ENCODE data around the gene METTL26.
A peak's percentile ranks its signal among the peaks of the same experiment; 100 is the strongest.

METTL26 gene

GRCh38 chr16:679814-680624 lies 43.9 kb upstream of the METTL26 start, which contains the start of gene STUB1:
Gene STUB1, plus strand, starts transcription at chr16:680410. Its CDS starts 116 bp downstream, at chr16:680526.
- TF ChIP-seq, protein P1, sequence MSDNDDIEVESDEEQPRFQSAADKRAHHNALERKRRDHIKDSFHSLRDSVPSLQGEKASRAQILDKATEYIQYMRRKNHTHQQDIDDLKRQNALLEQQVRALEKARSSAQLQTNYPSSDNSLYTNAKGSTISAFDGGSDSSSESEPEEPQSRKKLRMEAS (IDR thresholded peaks at IDR 0.05), result peak; percentile 66
- TF ChIP-seq ZBTB7A (IDR thresholded peaks at IDR 0.05; ENCODE audit: low read depth) (peak; percentile 72; the same call in 1 of the 2 replicates), FOXM1 (IDR thresholded peaks at IDR 0.05; ENCODE audit: borderline replicate concordance, low read depth) (no peak), TEAD4 (IDR thresholded peaks at IDR 0.05) (0 out of 2 replicates have a peak, but pooled peaks have one; percentile 20), EGR1 (IDR thresholded peaks at IDR 0.05) (peak; percentile 69), TAF1 (IDR thresholded peaks at IDR 0.05; ENCODE audit: low read depth) (peak; percentile 77)

- no peak for TF ChIP-seq EP300 (IDR thresholded peaks at IDR 0.05; ENCODE audit: borderline replicate concordance)
- no peak for TF ChIP-seq REST (IDR thresholded peaks at IDR 0.05; ENCODE audit: low read depth)
- peak; percentile 79 for TF ChIP-seq ZBTB7A (IDR thresholded peaks at IDR 0.05; ENCODE audit: low read depth)
- TF ChIP-seq FOXM1 (IDR thresholded peaks at IDR 0.05; ENCODE audit: borderline replicate concordance, low read depth), result no peak
- TF ChIP-seq EGR1 (IDR thresholded peaks at IDR 0.05), result no peak
- TF ChIP-seq YY1 (IDR thresholded peaks at IDR 0.05; ENCODE audit: low read depth), result peak; percentile 69; the same call in 1 of the 2 replicates
- no peak for TF ChIP-seq CEBPB (IDR thresholded peaks at IDR 0.05)
- TF ChIP-seq RAD21 (IDR thresholded peaks at IDR 0.05; ENCODE audit: low read depth), result no peak
- no peak; the same call in 1 of the 2 replicates for TF ChIP-seq NFIC (IDR thresholded peaks at IDR 0.05)
- TF ChIP-seq TCF12 (IDR thresholded peaks at IDR 0.05; ENCODE audit: low read depth), result peak; percentile 32; the same call in 1 of the 2 replicates
- no peak for TF ChIP-seq CREB1 (IDR thresholded peaks at IDR 0.05; ENCODE audit: low read depth)
- TF ChIP-seq TAF1 (IDR thresholded peaks at IDR 0.05; ENCODE audit: low read depth), result peak; percentile 34; the same call in 1 of the 2 replicates
- TF ChIP-seq USF1 (IDR thresholded peaks at IDR 0.05), result peak; percentile 69
- TF ChIP-seq, protein P1 (IDR thresholded peaks at IDR 0.05), result peak; percentile 87
- no peak for TF ChIP-seq TEAD4 (IDR thresholded peaks at IDR 0.05)
Observed at GRCh38 chr16:678858-679813, 43.0 kb upstream of the METTL26 start.

DNA sequence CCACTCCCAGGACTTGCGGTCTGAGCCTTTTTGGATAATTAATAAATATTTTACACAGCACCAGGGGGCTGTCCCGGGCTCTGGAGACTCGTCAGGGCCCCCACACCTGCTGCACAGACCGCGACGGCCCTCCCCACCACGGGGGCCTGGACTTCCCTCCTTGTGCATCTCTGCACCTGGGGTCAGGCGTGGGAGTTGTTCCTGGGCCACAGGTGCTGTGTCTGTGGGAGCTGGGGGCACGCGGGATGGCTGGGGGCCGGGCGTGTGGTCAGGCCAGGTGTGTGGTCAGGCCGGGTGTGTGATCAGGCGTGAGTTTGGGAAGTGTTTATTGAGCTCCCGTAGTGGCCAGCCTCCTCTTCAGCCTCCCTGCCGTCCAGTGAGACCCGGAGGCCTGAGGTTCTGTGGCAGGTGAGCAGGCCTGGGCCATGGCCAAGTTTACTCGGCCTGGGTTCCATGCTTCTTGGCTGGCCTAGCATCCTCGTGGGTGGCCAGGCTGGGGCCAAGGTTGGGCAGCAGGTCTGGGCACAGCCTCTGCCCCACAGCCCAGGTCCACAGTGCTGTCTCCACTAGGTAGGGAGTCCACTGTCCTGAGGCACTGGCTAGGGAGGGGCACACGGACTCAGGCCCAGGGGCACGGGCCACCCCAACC lies 42.2 kb upstream of the METTL26 start:
- no peak for TF ChIP-seq TEAD4 (IDR thresholded peaks at IDR 0.05)
- no peak for TF ChIP-seq RAD21 (IDR thresholded peaks at IDR 0.05; ENCODE audit: low read depth)
- TF ChIP-seq TAF1 (IDR thresholded peaks at IDR 0.05; ENCODE audit: low read depth), result no peak
- TF ChIP-seq TCF12 (IDR thresholded peaks at IDR 0.05; ENCODE audit: low read depth), result no peak
- no peak for TF ChIP-seq FOXM1 (IDR thresholded peaks at IDR 0.05; ENCODE audit: borderline replicate concordance, low read depth)
- no peak for TF ChIP-seq NFIC (IDR thresholded peaks at IDR 0.05)

GRCh38 chr16:677316-678190 lies 41.4 kb upstream of the METTL26 start:
- TF ChIP-seq YY1 (IDR thresholded peaks at IDR 0.05; ENCODE audit: low read depth), result no peak
- TF ChIP-seq CEBPB (IDR thresholded peaks at IDR 0.05), result no peak
- TF ChIP-seq CREB1 (IDR thresholded peaks at IDR 0.05; ENCODE audit: low read depth), result no peak
- TF ChIP-seq NFIC (IDR thresholded peaks at IDR 0.05), result no peak
- no peak for TF ChIP-seq ZBTB7A (IDR thresholded peaks at IDR 0.05; ENCODE audit: low read depth)
- no peak for TF ChIP-seq TEAD4 (IDR thresholded peaks at IDR 0.05)
- TF ChIP-seq EGR1 (IDR thresholded peaks at IDR 0.05), result no peak
- no peak for TF ChIP-seq FOXM1 (IDR thresholded peaks at IDR 0.05; ENCODE audit: borderline replicate concordance, low read depth)
- TF ChIP-seq TAF1 (IDR thresholded peaks at IDR 0.05; ENCODE audit: low read depth), result no peak
- TF ChIP-seq EP300 (IDR thresholded peaks at IDR 0.05; ENCODE audit: borderline replicate concordance), result no peak
- no peak for TF ChIP-seq REST (IDR thresholded peaks at IDR 0.05; ENCODE audit: low read depth)
- no peak for TF ChIP-seq RAD21 (IDR thresholded peaks at IDR 0.05; ENCODE audit: low read depth)
- TF ChIP-seq TCF12 (IDR thresholded peaks at IDR 0.05; ENCODE audit: low read depth), result no peak
